Measurements from ENCODE around the gene VTN. TPM values are rescaled to one million over a fixed set of nuclear protein-coding genes. Genes with fewer than 3 reads are reported as not detected.

The VTN gene
- total RNA-seq, 1 donor from 2014 or later = 1.0 TPM

DNA sequence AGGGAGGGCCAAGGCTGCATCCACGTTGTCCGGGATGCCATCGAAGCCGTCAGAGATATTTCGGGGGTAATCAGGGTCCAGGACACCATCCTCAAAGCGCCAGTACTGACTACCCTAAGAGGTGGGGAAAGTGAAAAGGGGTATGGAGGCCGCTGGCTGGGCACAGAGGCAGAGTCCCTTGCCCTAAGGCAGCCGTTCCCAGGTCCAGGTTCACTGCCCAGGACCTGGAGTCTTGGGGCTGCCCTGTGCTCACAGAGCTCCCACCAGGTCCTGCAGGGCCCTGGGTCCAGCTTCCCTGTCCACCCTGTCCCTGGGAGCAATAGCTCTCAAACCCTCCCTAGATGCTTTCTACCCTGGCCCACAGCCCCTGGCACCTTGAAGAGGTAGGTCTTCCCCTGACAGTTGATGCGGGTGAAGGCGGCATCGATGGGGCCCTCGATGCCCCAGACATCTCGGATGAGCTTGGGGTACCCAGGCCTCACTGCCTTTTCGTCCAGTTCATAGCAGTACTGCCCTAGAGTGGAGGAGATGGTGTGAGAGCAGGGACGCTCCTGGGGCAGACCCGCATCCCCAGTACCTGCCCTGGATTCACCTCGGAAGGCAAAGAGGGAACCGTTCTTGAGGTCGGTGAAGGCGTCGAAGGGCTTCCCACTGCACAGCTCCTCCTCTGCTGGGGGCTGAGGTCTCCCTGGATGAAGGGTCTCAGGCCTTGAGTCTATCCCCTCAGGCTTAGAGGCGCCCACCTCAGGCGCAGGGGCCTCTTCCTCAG, 1.0 kb downstream of the VTN start:
- DNase-seq (ENCODE audit: low spot score) = no peak

GRCh38 chr17:28368306-28368831, 1.7 kb downstream of the VTN start:
- DNase-seq (ENCODE audit: low spot score) = no peak

GRCh38 chr17:28367641-28368305, 2.3 kb downstream of the VTN start:
- no peak for DNase-seq (ENCODE audit: low spot score)

- no peak for DNase-seq (ENCODE audit: low spot score)
Observed at GRCh38 chr17:28366605-28367004, 3.5 kb downstream of the VTN start.

DNA sequence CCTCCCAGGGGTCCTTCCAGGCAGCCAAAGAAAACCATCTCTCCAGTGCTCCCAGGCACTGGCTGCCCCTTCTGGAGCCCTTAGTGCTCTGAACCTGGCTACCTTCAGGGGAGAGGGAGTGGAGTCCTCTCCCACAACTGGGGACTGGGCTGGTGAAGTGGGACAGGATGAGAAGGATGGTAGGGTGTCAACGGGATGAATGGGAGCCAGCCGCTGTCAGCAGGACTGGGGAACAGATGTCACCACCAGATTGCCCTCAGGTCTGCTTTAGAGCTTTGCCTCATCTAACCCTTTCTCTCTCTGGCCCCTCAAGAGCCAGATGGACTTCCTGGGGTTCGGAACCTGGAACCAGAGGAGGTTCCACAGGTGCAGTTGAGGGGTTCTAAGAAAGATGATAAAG, 4.6 kb downstream of the VTN start:
- no peak for DNase-seq (ENCODE audit: low spot score)

DNA sequence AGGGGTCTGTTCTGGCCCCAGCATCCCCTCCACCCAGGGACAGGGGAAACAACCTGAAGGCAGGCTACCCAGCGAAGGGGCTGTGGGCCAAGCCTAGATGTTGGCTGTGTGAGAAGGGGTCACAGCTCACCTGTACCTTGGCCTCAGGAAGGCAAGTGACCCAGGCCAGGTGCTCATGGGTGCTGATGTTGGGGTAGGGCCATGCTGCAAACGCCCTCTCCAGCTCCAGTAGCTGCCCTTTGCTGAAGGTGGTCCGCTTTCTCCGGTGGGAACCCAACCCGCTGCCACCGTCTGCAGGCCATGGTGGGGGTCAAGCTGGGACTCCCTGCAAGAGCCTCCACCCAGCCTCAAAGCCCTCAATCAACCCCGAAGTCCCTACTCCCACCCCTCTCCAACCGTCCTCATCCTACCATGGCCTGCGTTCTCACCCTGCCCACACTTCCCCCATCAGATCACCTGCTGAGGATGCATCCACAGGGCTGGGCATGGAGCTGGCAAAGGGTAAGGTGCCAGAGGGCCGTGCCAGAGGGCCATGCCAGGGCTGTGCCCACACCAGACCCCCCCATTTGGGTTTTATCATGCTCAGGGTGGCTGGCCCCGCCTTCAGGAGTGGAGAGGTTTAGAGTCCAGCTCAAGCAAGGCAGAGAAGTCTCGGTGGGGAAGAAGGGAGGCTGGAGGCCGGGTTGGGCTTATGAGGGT, 5.3 kb downstream of the VTN start, which contains the start of gene SEBOX:
TSS of gene SEBOX (minus strand) at position 535 of the 699 bp plus-strand sequence. CDS start at position 487, 48 bp downstream.
- no peak for DNase-seq (ENCODE audit: low spot score)

- DNase-seq (ENCODE audit: low spot score) = no peak
Observed at GRCh38 chr17:28363776-28364650, 6.1 kb downstream of the VTN start.

DNA sequence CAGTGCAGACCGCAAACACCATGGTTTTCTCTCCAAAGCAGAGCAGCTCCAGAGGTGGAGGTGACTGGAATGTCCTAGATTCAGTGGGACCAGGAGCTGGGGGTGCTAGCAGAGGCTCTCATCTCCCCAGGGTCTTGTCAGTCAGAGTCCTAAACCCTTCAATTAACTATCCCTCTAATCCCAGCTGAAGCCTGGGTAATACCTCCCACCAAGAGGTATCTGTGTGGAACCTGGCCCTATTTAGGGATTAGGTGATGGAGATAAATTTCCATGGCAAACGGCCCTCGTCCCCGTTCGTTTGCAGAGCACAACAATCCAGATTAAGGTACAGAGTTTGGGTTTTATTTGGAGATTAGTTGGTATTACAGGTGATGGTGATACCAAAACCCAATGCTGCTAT, 6.9 kb downstream of the VTN start:
- no peak for DNase-seq (ENCODE audit: low spot score)

GRCh38 chr17:28357901-28358197, 12.3 kb downstream of the VTN start:
- no peak for DNase-seq (ENCODE audit: low spot score)

DNA sequence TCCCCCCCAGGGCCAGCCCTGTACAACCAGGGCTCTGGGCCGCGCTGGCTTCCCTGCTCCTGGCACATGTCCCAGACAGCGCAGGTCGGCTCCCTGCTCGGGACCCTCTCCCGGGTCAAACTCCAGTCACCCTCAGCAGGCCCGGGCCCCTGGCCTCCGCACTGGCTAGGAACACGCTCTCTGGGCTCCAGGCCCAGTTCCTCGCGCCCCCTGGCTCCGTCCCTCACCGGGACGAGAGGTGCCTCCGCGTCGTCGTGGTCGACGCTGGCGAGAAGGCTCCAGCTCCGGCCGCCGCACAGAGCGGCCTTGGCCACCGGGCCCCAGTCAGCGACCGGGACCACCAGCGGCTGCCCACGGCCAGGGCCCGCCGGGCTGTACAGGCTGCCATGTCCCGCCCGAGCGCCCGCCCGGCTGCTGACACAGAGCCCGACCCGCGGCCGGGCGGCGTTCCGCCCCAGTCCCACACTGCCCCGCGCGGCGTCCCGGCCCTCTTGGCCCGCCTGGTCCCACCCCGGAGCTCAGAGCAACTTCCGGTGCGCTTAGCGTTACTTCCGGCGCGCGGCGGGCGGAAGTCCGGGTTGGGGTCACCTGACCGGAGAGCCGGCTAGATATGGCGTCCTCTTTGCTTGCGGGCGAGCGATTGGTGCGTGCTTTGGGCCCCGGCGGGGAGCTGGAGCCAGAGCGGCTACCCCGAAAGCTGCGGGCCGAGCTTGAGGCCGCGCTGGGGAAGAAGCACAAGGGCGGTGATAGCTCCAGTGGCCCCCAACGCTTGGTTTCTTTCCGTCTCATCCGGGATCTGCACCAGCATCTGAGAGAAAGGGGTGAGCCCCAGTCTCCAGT, 12.8 kb downstream of the VTN start, which contains the start of gene POLDIP2:
TSS of gene POLDIP2 (minus strand) at position 467 of the 840 bp plus-strand sequence. CDS start at position 388, 79 bp downstream.
- peak; percentile 97 for DNase-seq (ENCODE audit: low spot score)

DNA sequence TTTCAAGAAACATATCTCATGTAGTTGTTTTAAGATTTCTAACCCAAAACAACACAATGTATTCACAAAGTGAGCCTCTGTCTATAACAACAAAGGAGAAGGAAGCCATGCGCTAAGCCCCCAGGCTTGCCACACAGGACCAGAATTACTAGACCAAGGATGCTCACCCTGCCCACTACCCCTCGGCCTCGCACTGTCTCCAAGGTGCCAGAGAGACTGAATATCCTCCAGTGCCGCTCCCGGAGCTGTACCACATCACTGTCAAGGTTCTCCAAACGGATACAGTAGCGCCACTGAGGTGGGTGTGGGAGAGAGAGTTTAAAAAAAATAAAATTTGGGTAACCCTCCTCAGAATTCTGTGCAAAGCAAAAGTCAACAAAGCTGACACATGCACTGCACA, 19.8 kb downstream of the VTN start:
- DNase-seq (ENCODE audit: low spot score) = no peak

GRCh38 chr17:28348979-28349378, 21.1 kb downstream of the VTN start:
- no peak for DNase-seq (ENCODE audit: low spot score)

- no peak for DNase-seq (ENCODE audit: low spot score)
Observed at GRCh38 chr17:28347261-28347891, 22.7 kb downstream of the VTN start.

DNA sequence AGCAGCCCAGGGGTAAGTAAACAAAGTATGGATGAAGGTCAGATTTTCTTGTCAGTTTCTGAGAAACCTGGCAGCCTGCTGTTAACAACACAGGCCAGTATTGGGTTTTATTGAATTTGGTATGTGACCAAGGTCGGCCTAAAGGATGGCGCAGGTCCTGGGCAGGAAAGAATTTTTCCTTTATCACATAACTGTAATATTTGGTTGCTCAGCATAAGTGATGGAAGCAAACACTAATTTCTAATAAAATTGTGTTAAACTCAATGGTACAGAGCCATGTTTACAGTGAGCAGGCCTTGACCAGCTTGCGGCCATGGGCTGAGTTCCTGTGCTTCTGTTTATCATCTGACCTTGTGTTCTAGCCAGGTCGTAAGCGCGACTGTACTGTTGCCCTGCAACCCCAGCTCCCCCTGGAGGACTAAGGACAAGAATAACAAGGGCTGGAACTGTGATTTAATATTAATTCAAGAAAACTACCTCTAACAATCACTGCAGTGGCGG, 23.3 kb downstream of the VTN start:
- DNase-seq (ENCODE audit: low spot score) = no peak

DNA sequence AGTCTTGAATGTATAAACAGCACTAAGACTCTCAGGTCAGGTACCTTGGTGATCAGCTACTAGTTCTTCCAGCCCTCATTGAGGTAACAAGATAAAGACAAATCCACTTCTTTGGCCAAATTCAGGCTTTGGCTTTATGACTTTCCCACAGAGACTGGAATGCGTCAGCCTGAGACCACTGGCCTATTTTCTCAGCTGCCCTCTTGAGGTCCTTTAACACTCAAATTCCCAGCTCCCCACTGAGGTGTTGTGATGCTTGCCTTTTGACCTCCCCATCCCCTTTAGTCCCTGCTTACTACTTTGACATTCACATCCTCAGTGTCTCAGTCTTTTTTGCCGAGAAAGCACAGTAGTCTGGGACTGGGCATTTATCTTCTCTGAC, 23.9 kb downstream of the VTN start:
- DNase-seq (ENCODE audit: low spot score) = no peak

GRCh38 chr17:28345419-28346198, 24.5 kb downstream of the VTN start:
- DNase-seq (ENCODE audit: low spot score) = no peak

- no peak for DNase-seq (ENCODE audit: low spot score)
Observed at GRCh38 chr17:28344435-28344901, 25.6 kb downstream of the VTN start.

- no peak for DNase-seq (ENCODE audit: low spot score)
Observed at GRCh38 chr17:28344011-28344410, 26.1 kb downstream of the VTN start.

- DNase-seq (ENCODE audit: low spot score) = no peak
Observed at GRCh38 chr17:28343491-28343932, 26.6 kb downstream of the VTN start.

Data from ureter (tissue), 1 donor.